HG03439 (cell line): ENCODE measurements around the gene FOXD2.
A peak's percentile ranks its signal among the peaks of the same experiment; 100 is the strongest.

Experiments
- ATAC-seq: cut with Tn5 transposase; IDR thresholded peaks from one replicate; pipeline ENCODE4 v1.9.1; 2021; ENCODE audit warnings: mild to moderate bottlenecking, moderate library complexity; ENCODE audit not compliant: unreplicated experiment

FOXD2 gene

DNA sequence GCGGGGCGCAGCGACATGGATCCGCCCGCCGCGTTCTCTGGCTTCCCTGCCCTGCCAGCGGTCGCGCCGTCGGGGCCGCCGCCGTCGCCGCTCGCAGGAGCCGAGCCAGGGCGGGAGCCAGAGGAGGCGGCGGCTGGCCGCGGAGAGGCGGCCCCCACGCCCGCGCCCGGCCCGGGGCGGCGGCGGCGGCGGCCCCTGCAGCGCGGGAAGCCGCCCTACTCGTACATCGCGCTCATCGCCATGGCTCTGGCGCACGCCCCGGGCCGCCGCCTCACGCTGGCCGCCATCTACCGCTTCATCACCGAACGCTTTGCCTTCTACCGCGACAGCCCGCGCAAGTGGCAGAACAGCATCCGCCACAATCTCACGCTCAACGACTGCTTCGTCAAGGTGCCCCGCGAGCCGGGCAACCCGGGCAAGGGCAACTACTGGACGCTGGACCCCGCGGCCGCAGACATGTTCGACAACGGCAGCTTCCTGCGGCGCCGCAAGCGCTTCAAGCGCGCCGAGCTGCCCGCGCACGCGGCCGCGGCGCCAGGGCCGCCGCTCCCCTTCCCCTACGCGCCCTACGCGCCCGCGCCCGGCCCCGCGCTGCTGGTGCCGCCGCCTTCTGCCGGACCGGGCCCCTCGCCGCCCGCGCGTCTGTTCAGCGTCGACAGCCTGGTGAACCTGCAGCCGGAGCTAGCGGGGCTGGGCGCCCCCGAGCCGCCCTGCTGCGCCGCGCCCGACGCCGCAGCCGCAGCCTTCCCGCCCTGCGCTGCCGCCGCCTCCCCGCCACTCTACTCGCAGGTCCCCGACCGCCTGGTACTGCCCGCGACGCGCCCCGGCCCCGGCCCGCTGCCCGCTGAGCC is 21.3 kb upstream of the FOXD2 start:
- ATAC-seq = no peak

GRCh38 chr1:47417170-47418044 is 20.4 kb upstream of the FOXD2 start:
- ATAC-seq = no peak

DNA sequence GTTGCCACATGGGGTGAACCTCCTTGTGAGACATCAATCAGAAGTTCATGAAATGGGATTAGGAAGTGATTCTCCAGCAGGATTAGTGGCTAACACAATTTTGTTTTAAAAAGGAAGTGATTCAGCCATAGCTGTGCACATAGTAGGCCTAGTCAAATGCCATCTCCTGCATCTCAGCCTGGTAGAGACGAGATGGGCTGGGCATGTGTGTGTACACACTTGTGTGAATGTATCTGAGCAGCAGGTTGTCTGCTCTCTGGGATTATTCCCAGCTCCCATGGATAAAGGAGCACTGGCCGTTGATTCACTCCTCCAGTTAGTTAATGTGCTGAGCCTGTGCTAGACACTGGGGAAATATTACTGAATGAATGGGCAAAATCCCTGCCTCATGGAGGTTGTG is 19.7 kb upstream of the FOXD2 start:
- ATAC-seq = no peak

GRCh38 chr1:47418681-47419325 is 19.0 kb upstream of the FOXD2 start:
- no peak for ATAC-seq

GRCh38 chr1:47420547-47420946 is 17.3 kb upstream of the FOXD2 start:
- ATAC-seq = no peak

DNA sequence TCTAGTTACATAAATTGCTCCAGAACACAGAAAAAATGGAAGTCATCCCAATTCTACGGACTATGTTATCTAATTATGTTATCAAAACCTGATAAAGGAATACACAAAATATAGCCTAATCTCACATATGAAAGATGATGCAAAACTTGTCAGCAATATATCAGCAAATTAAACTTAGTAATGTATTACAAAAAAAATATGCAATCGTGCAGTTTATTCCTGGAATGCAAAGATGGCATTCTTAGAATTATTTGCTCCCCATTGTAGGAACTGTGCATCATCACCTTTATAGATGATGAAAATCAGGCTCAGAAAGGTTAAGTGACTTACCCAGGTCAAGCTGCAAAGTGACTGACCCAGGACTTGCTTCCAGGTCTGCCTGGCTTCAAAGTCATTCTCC is 14.0 kb upstream of the FOXD2 start:
- ATAC-seq = no peak

- ATAC-seq = no peak
Observed at GRCh38 chr1:47424336-47424982, 13.4 kb upstream of the FOXD2 start.

- no peak for ATAC-seq
Observed at GRCh38 chr1:47431534-47431933, 6.3 kb upstream of the FOXD2 start.

DNA sequence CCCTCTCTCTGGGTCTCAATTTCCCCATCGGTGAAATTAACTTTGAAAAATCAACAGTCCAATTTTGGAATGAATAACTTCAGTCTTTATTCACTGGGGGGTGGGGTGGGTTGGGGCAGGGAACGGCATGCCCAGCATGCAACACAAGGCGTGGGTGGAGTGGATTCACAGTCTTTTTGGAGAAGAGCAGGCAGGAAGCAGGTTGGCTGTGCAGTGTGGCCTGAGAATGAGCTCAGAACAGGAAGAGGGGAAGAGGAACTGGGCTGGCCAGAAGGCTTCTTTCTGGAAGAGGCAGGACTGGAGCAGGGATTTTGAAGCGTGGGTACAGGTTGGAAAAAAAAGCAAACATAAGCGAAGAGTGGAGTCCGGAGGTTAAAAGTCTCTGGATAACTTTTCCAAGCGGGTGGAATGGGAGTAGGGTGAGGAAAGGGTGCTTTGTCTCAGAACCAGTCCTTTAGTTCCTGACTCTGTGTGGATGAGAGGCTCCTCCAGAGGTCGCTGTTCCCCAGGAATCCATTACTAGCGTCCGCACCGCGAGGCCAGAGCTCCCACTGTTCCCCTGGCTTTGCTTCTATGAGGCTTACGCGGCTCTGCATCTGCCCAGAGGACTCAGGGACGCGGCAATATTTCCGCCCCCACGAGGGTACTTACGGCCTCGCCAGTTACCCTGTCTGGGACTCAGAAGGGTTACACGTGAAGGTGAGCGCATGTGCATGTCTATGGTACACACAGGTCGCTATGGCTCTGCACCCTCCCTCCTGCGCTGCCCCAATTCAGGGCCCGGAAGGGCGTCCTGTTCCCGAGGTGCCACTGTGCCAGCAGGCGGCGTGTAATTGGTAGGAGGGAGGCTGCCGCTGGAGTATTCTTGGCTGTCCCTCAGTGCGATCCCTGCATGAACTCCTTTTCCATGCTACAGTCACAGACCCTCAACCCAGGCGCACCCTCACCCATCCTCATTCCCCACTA is 5.5 kb upstream of the FOXD2 start:
- no peak for ATAC-seq

DNA sequence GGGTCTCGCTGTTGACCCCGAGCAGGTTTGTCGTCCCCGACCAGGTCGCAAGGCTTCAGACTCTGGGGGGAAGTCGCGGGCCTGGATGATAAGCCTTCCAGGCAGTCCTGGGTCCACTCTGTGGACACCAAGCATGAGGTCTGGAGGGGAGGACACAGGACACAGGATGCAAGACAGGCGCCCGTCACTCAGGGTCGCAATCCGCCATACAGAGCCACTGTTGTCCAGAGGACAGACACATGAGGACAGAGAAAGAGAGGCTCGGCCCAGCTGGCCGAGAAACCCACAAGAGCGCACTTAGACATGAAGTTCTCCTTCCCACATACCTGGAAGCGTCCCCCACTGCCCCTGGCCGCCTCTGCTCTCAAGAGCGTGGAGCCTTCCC is 4.8 kb upstream of the FOXD2 start:
- no peak for ATAC-seq

- ATAC-seq = no peak
Observed at GRCh38 chr1:47433477-47434050, 4.3 kb upstream of the FOXD2 start.

DNA sequence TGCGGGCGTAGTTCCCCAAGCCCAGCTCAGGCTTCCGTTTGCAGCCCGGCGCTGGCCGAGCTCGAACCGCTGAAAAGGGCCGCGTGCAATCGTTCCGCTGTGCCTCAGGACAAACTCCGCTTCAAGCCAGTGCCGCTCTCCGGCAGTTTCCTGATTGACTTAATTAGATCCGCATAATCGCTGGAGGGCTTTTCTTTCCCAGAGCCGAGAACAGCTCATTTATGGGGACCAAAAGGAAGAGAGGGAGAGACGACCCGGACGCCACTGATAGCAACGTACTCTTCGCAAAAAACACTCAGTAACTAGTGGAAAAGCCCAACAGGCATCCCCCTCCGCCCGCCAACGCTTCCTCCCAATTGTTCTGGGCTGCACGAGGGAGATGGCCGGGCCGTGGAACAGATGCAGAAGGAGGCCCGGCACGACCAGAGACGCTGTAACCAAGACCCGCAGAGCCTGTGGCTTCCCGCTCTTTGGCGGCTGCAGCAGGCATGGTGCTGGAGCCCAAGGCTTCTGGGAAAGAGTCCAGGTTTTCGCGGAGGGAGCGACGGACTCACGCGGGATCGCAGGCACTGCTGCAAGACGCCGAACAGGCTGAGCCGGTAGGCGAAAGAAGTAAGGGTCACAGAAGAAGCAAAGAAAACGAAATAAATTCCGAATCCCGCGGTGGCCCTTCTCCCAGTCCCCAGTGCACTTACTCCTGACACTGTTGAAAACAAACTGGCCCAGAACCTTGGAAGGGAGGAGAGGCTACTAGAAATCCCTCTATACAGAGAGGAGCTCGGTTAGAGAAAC is 3.6 kb upstream of the FOXD2 start:
- no peak for ATAC-seq

GRCh38 chr1:47435506-47436303 is 2.1 kb upstream of the FOXD2 start:
- no peak for ATAC-seq

DNA sequence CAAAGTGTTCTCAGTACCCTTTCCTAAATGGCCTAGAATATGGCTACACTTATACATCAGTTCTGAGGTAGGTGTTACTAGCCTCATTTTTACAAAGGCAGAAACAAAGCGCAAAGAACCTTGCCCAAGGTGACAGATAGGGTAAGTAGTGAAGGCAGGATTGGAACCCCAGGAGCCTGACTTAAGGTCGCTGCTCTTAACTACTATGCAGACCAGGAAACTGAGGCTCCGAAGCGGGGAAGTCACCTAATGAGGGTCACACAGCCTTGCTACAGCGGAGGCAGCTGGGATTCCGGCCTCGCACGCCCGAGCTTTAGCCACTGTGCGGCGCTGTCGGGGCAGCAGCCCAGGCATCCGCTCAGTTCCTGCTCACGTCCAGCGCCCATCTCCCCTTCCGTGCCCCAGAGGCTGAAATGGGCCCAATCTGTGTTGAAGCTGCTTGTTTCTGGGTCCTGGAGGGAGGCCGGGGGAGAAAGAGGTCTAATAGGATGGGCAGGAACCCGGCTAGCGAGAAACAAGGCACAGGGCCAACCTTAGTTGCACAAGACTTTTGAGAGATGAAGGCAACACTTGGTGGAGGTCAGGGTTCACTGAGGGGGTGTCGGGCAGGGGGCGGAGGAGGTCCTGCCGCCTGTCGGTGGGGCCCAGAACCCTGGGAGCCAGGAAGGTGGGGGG is 1.4 kb upstream of the FOXD2 start:
- peak; percentile 40 for ATAC-seq

DNA sequence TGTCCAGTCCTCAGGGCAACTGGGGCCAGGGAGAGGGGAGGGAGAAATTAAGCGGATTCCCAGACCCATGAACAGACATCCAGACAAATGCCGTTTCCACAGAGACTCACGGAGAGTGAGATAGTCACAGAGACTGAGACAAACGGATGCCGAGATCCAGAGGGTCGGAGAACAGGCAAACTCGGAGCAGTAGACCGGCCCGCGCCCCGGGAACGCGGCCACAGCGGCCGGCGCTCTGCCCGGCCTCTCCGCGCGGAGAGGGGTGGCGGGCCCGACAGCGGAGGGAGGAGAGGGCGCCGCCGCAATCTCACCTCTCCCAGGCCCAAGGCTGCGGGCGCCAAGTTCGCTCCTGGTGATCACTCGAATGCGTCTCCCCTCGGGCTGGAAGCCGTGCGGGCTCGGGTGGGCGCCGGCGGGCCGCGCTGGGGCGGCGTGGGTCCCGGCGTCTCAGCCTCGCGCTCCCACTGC is 831 bp upstream of the FOXD2 start:
- peak; percentile 21 for ATAC-seq

DNA sequence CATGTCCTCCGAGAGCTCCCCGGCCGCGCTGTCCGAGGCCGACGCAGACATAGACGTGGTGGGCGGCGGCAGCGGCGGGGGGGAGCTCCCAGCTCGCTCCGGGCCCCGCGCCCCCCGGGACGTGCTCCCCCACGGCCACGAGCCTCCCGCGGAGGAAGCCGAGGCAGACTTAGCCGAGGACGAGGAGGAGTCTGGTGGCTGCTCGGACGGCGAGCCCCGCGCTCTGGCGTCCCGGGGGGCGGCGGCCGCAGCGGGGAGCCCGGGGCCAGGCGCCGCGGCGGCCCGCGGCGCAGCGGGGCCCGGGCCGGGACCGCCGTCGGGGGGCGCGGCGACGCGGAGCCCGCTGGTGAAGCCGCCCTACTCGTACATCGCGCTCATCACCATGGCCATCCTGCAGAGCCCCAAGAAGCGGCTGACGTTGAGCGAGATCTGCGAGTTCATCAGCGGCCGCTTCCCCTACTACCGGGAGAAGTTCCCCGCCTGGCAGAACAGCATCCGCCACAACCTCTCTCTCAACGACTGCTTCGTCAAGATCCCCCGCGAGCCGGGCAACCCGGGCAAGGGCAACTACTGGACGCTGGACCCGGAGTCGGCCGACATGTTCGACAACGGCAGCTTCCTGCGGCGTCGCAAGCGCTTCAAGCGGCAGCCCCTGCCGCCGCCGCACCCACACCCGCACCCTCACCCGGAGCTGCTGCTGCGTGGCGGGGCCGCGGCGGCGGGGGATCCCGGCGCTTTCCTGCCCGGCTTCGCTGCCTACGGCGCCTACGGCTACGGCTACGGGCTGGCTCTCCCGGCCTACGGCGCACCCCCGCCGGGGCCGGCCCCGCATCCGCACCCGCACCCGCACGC is 547 bp downstream of the FOXD2 start:
- no peak for ATAC-seq
